A549 treated with AZD2906 at 1 μM for 4 hours (cell line): ENCODE measurements around the gene RIC1. TPM values are rescaled to one million over a fixed set of nuclear protein-coding genes. Genes with fewer than 3 reads are reported as not detected.

ENCODE experiments used
- total RNA-seq: library from RNA; stranded (reverse); fragments of 200-300 nt; extraction: Qiagen RNA extraction; gene quantifications from 5 replicates; pipeline ENCODE4 v1.2.3, GENCODE V29; 2022

Gene RIC1
- 9.8 to 12.8 TPM (median 12.0 TPM) in 5 replicates for total RNA-seq

DNA sequence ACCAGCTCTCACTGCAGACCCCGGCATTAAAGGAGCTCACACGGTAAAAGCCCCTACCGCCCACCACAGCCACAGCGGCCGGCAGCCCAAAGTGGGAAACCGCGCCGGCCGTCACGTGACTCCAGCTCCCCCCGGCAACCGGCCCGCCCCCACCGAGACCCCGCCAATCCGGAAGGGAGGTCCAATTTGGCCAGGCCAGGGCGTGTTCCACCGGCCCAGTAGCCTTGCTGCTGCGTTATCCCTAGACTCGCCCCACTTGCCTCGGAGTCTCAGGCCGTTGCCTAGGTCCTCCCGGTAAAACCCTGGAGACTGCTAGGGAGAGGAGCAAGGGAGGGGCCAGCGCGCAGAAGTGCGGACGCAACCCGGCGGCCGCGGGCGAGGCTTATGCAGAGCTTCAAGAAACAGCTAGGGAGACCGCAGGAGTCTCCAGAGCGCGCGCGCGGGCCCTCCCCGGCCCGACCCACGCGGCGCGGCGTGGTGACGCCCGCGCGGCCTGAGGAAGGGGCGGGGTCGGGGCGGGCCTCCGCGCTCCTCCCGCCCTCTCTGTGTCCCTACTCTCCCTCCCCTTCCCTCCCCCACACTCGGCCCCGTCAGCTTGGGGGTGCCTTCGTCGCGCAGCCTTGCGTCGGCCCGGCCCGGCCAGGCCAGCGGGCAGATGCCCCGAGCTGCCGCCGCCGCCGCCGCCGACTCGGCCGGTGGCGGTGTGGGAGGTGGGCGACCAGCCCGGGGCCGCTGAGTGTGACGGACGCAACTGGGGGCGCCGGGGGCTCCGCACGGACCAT lies at the start of gene RIC1:
RIC1 (plus strand) TSS at position 578 of the 782 bp plus-strand sequence; CDS start at position 781, 203 bp downstream.

Other genes with a start within 250 kb of the RIC1 start
- 21.0 to 26.8 TPM (median 22.1 TPM) in 5 replicates for gene PLGRKT, start 191.2 kb upstream of the RIC1 start, total RNA-seq
- gene CD274, start 178.6 kb upstream of the RIC1 start, total RNA-seq: 1.3 to 2.1 TPM (median 1.7 TPM) in 5 replicates
- gene PDCD1LG2, start 118.6 kb upstream of the RIC1 start, total RNA-seq: 0.09 to 0.18 TPM (median 0.15 TPM) in 5 replicates
- gene ERMP1, start 204.0 kb downstream of the RIC1 start, total RNA-seq: 15.7 to 18.0 TPM (median 16.5 TPM) in 5 replicates